Hepatocyte (in vitro differentiated cells): ENCODE data around the gene HSD17B2. TPM values are rescaled to one million over a fixed set of nuclear protein-coding genes. Genes with fewer than 3 reads are reported as not detected.

Experiments
- DNase-seq: peaks from one replicate; pipeline ENCODE4 v3.0.0-alpha.2; 2016; ENCODE audit warnings: low spot score
- H2AFZ ChIP-seq: fragments of 200-600 bp; sonication (generic); 2 replicates; pipeline ENCODE4 v1.6.0; 2016; ENCODE audit warnings: antibody characterized with exemption, mild to moderate bottlenecking
- H3K27ac ChIP-seq: fragments of 200-600 bp; sonication (generic); 2 replicates; pipeline ENCODE4 v1.5.1; 2016; ENCODE audit warnings: mild to moderate bottlenecking
- H3K27me3 ChIP-seq: fragments of 200-600 bp; sonication (generic); 2 replicates; pipeline ENCODE4 v1.6.1; 2016
- H3K36me3 ChIP-seq: fragments of 200-600 bp; sonication (generic); replicated peaks from 2 replicates; pipeline ENCODE4 v1.5.1; 2016; ENCODE audit warnings: low read depth; ENCODE audit not compliant: insufficient read depth
- H3K4me1 ChIP-seq: fragments of 200-600 bp; sonication (generic); 2 replicates; pipeline ENCODE4 v1.5.1; 2016; ENCODE audit warnings: mild to moderate bottlenecking, moderate library complexity; ENCODE audit not compliant: insufficient read depth
- H3K4me2 ChIP-seq: fragments of 200-600 bp; sonication (generic); 2 replicates; pipeline ENCODE4 v1.6.0; 2016
- H3K4me3 ChIP-seq: fragments of 200-600 bp; sonication (generic); 2 replicates; pipeline ENCODE4 v1.5.1; 2016; ENCODE audit warnings: mild to moderate bottlenecking
- H3K79me2 ChIP-seq: fragments of 200-600 bp; sonication (generic); 2 replicates; pipeline ENCODE4 v1.6.0; 2017; ENCODE audit warnings: mild to moderate bottlenecking
- H3K9me2 ChIP-seq: fragments of 200-600 bp; sonication (generic); replicated peaks from 2 replicates; pipeline ENCODE4 v1.6.0; 2017; ENCODE audit warnings: mild to moderate bottlenecking; ENCODE audit not compliant: insufficient read depth
- H3K9me3 ChIP-seq: fragments of 200-600 bp; sonication (generic); 2 replicates; pipeline ENCODE4 v1.5.1; 2016; ENCODE audit warnings: low read depth, mild to moderate bottlenecking
- H4K20me1 ChIP-seq: fragments of 200-600 bp; sonication (generic); 2 replicates; pipeline ENCODE4 v1.6.0; 2016; ENCODE audit warnings: mild to moderate bottlenecking; ENCODE audit not compliant: insufficient read depth, poor library complexity, severe bottlenecking
- CTCF ChIP-seq: fragments of 200-600 bp; sonication (generic); IDR thresholded peaks from 2 replicates; pipeline ENCODE4 v1.5.1; 2016; ENCODE audit warnings: antibody characterized with exemption, mild to moderate bottlenecking; ENCODE audit not compliant: poor library complexity
- EZH2 ChIP-seq: fragments of 200-600 bp; sonication (generic); IDR thresholded peaks from 2 replicates; pipeline ENCODE4 v1.6.1; 2016; ENCODE audit warnings: antibody characterized with exemption, mild to moderate bottlenecking, borderline replicate concordance
- EZH2phosphoT487 ChIP-seq: fragments of 200-600 bp; sonication (generic); IDR thresholded peaks from one replicate; pipeline ENCODE4 v1.6.1; 2018; ENCODE audit warnings: antibody characterized with exemption, mild to moderate bottlenecking, low read depth, moderate library complexity; ENCODE audit not compliant: unreplicated experiment, severe bottlenecking
- WGBS: methylation state at CpG from one replicate; pipeline ENCODE4 v1.1.6; 2016; ENCODE audit warnings: low lambda C conversion rate; ENCODE audit errors: missing lambda C conversion rate; 5-methylcytosine and 5-hydroxymethylcytosine counted together
- polyA plus RNA-seq: library from polyadenylated mRNA; unstranded; fragments of >200 nt; fragmentation: Nextera tagmentation; extraction: Ambion mirVana; gene quantifications from 2 replicates; pipeline ENCODE4 v1.2.1, GENCODE V29; 2016
- total RNA-seq: library from RNA; depleted of rRNA; stranded (reverse); fragments of >200 nt; gene quantifications from 2 replicates; pipeline ENCODE4 v1.2.3, GENCODE V29; 2014

The HSD17B2 gene
- total and polyA plus RNA-seq, 2 experiments from 2014 or later, result 75.6 to 91.1 TPM

DNA sequence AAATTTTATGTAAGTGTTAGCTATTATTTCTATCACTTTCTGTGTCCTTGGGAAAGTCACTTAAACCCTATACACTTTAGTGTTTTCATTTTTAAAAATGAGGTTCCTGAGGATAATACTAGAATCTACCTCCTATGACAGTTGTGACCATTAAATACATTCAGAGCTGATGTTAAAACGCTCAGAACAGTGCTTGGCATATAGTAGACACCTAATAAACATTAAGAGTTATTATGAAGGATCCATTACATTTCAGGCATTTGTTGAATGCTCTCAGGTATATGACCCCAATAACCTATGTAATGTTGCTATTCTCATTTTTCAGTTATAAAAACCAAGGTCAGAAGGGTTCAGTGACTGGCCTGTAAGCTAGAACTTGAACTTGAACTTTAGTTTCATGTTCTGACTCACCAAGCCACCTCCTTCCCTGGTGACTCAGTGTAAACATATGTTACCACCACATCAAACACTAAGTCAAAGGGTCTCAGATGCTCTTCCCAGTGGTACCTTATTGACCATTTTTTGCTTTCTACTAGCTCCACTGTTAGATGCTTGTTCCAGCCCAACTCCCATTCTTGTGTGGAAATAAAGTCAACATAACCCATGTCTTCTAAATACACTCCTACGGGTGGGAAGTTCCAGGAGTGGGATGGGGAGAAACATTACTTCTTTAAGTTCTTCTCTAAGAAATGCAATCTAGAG lies 47.6 kb downstream of the HSD17B2 start:
- peaks cover 17% of the 10 kb centered on the region for H3K4me1 ChIP-seq
- 74% methylated on average over 2 of the region's 2 CpGs for WGBS
- H2AFZ ChIP-seq, result no peak overlapping the region
- H3K9me3 ChIP-seq, result no peaks in the 10 kb centered on the region
- H3K9me2 ChIP-seq, result no peaks in the 10 kb centered on the region
- no peaks in the 10 kb centered on the region for H3K79me2 ChIP-seq
- H4K20me1 ChIP-seq, result no peaks in the 10 kb centered on the region
- no peak for TF ChIP-seq EZH2
- no peak for TF ChIP-seq CTCF
- TF ChIP-seq EZH2phosphoT487, result no peak
- no peaks in the 10 kb centered on the region for H3K36me3 ChIP-seq
- no peak overlapping the region for H3K4me3 ChIP-seq
- peak; percentile 46 for DNase-seq
- peak overlapping the region; percentile 50 for H3K4me2 ChIP-seq
- no peaks in the 10 kb centered on the region for H3K27me3 ChIP-seq
- H3K27ac ChIP-seq, result peak overlapping the region; percentile 78

- peak overlapping the region; percentile 50 for H3K4me2 ChIP-seq
- no peaks in the 10 kb centered on the region for H3K27me3 ChIP-seq
- H3K27ac ChIP-seq, result peak overlapping the region; percentile 78
- no peak overlapping the region for H2AFZ ChIP-seq
- 71% methylated on average over 6 of the region's 6 CpGs for WGBS
- no peak for DNase-seq
- no peaks in the 10 kb centered on the region for H3K9me3 ChIP-seq
- H3K4me1 ChIP-seq, result peaks cover 17% of the 10 kb centered on the region
- no peaks in the 10 kb centered on the region for H3K9me2 ChIP-seq
- H3K4me3 ChIP-seq, result no peak overlapping the region
- TF ChIP-seq EZH2 (no peak), EZH2phosphoT487 (no peak), CTCF (no peak)
- no peaks in the 10 kb centered on the region for H3K79me2 ChIP-seq
- H4K20me1 ChIP-seq, result no peaks in the 10 kb centered on the region
- H3K36me3 ChIP-seq, result no peaks in the 10 kb centered on the region
Observed at GRCh38 chr16:82083710-82084353, 48.8 kb downstream of the HSD17B2 start.

- Histone ChIP-seq H3K4me3 (no peak overlapping the region), H3K79me2 (no peaks in the 10 kb centered on the region), H2AFZ (no peak overlapping the region), H3K36me3 (no peaks in the 10 kb centered on the region), H3K9me2 (no peaks in the 10 kb centered on the region), H3K9me3 (no peaks in the 10 kb centered on the region), H3K4me1 (peaks cover 17% of the 10 kb centered on the region), H3K27me3 (no peaks in the 10 kb centered on the region), H3K27ac (peak overlapping the region; percentile 78), H4K20me1 (no peaks in the 10 kb centered on the region), H3K4me2 (no peak overlapping the region)
- TF ChIP-seq EZH2phosphoT487 (no peak), CTCF (no peak), EZH2 (no peak)
- 90% methylated on average over 2 of the region's 2 CpGs for WGBS
- no peak for DNase-seq
Observed at GRCh38 chr16:82085011-82085779, 50.1 kb downstream of the HSD17B2 start.
